ENCODE results near the gene LSM8.
"Not testable (repeated sequence)": the region's sequence is repeated elsewhere in the genome, so short reads cannot be mapped to it uniquely, and the experiment has no call there.

LSM8 gene

GRCh38 chr7:118183786-118184564, at the start of gene LSM8:
Gene LSM8 (plus strand): TSS chr7:118184164. CDS start chr7:118184224, 60 bp downstream.
- DNase-seq (ENCODE audit: low read depth in 2 of 2) = peak; percentile 88 to 93

DNA sequence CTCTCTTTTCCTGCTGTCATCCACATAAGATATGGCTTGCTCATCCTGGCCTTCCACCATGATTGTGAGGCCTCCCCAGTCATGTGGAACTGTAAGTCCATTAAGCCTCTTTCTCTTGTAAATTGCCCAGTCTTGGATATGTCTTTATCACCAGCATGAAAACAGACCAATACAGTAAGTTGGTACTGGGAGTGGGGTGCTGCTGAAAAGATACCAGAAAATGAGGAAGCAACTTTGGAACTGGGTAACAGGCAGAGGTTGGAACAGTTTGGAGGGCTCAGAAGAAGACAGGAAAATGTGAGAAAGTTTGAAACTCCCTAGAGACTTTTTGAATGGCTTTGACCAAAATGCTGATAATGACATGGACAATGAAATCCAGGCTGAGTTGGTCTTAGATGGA, 49.5 kb upstream of the LSM8 start:
- DNase-seq (ENCODE audit: low read depth in 2 of 2) = not testable (repeated sequence)

DNA sequence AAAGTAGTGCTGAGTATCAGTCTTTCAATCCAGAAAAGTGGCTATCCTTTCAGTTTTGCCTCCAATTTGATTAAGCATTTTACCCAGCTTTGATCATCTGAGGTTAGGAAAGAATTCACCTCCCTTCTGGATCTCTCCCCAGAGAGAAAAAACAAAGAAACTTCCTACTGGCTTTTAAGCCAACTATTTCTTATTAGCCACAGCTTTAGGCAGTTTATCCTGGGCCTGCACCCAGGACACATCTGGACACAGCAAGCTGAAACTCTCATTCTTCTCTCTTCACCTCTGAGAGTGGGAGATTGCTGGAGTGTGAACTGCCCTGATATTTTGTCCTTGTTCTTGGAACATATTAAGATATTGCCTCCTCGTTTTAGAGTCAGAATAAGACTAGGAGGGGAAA, 43.5 kb upstream of the LSM8 start:
- no peak for DNase-seq (ENCODE audit: low read depth in 2 of 2)

DNA sequence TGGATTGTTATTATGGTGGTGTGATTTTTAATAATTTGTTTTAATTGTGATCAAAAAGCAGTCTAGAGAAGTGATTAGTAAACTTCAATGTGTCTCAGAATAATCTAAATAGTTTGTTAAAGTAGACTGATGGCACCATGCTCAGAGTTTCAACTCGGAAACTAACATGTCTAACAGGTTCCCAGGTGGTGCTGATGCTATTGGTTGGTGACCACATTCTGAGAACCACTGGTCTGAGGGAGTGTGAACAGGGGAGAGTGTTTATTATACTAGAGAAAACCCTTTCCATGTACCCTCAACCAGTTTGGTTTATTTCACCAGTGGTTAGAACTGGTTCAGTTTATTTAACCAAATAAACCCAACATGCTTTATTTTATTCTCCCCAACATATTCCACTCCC, 42.0 kb upstream of the LSM8 start:
- no peak for DNase-seq (ENCODE audit: low read depth in 2 of 2)

GRCh38 chr7:118148930-118149329, 35.0 kb upstream of the LSM8 start:
- DNase-seq (ENCODE audit: low read depth in 2 of 2) = no peak

GRCh38 chr7:118149394-118149793, 34.6 kb upstream of the LSM8 start:
- no peak for DNase-seq (ENCODE audit: low read depth in 2 of 2)

- no peak for DNase-seq (ENCODE audit: low read depth in 2 of 2)
Measured at GRCh38 chr7:118151671-118152070, 32.3 kb upstream of the LSM8 start.

GRCh38 chr7:118152149-118152548, 31.8 kb upstream of the LSM8 start:
- DNase-seq (ENCODE audit: low read depth in 2 of 2) = no peak

DNA sequence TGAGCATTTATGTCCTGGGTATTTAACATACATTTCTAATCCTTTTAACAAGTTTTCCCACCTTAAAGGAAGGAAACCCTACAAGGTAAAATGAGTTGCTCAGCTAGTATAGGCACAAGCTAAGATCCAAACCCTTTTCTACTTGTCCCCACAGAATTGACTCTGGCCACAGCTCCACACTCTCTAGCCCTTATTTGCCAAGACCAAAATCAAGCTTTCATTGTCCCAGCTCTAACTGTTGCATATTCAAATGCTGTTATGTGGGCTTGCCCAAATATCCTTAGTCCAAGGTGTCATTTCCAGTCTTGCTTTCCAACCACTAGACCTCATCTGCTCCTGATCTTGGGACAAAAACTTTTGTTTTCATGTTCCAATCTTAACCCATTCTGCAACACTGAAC, 31.3 kb upstream of the LSM8 start:
- no peak for DNase-seq (ENCODE audit: low read depth in 2 of 2)

- no peak for DNase-seq (ENCODE audit: low read depth in 2 of 2)
Measured at GRCh38 chr7:118153551-118154177, 30.3 kb upstream of the LSM8 start.

DNA sequence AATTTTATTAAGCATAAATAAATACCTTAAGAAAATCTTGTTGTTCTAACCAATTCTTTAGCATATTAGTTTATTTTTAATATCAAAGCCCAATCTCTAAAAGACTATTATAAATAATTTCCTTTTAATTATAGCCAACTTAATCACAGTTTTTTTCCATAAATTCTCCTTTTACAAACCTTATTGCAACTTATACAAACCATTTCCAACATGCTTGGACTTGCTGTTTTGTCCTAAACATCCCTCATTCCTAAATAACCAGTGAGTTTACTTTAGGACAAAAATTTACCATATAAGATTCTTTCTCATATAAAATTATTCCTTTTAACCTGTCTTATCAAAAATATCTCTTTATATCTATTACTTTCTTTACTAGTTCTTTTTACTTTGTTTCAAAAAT, 25.2 kb upstream of the LSM8 start:
- no peak for DNase-seq (ENCODE audit: low read depth in 2 of 2)

DNA sequence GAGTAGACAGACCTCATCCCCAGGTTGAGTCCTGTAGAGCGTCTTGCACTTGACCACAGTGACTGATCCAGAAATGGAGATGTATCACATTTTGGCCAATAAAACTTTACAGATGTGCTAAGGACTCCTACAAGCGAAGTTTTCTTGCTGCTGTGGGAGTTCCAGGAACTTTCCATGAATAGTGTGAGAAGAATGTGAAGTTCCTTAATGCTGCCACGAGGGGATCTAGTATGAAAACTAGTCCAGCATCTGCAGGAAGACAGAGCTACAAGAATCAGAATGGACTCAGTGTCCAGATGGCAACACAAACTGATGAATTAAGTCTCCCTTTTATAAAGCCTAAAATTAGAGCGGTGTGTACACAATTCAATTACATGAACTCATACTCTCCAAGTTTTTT, 14.8 kb upstream of the LSM8 start:
- DNase-seq (ENCODE audit: low read depth in 2 of 2) = no peak

DNA sequence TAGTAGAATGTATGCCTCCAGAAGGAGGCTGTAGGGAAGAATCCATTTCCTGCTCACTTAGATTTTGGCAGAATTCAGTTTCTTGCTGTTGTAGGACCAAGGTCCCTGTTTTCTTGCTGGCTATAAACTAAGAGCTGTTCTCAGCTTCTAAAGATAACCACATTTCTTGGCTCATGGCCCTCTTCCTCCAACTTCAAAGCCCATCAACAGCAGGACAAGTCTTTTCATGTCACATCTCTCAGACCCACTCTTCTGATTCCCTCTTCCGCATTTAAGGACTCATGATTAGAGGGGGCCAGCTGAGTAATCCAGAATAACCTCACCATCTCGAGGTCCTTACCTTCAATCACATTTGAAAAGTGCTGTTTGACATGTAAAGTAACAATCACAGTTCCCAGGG, 8.2 kb upstream of the LSM8 start:
- no peak for DNase-seq (ENCODE audit: low read depth in 2 of 2)

DNA sequence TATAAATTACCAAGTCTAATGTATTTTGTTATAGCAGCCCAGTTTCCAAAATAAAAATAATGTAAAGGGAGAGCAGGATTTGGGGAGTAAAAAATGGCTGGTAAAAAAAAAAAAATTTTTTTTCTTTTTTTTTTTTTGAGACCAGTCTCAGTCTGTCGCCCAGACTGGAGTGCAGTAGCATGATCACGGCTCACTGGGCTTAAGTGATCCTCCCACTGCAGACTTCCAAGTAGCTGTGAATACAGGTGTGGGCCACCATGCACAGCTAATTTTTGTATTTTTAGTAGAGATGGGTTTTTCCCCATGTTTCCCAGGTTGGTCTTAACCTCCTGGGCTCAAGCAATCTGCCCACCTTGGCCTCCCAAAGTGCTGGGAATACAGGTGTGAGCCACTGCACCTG, 4.8 kb upstream of the LSM8 start:
- DNase-seq (ENCODE audit: low read depth in 2 of 2) = no peak

DNA sequence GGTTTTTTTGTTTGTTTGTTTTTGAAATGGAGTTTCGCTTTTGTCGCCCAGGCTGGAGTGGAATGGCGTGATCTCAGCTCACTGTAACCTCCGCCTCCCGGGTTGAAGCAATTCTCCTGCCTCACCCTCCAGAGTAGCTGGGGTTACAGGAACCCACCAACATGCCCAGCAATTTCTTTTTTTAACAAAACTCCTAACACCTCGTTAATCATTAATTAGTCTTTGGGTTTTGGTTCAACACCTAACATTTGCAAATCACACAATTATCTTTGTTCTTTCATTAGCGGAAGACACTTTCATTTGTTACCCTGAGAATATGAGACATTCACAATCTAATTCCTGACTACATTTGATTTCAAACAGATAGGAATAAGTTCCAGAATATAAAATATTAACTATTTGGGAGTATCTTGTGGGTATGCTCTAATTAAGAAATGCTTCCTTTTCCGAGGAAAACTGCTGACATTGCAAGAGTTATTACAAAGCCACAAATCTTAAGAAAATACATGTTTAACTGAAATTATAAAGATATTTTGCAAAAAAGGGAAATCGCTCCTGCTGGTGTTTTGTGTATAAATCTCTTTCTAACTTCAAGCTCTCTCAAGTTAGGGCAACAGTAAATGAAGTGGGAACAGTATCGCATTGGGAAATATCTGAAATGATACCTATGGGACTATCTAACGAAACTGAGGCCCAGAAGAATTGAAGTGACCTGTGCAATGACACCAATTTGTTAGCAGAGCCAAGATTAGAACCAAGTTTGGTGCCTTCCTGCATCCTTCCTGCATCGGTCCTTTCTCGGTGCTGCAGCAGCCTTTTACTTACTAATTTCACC, 1.2 kb upstream of the LSM8 start:
- no peak for DNase-seq (ENCODE audit: low read depth in 2 of 2)

GRCh38 chr7:118183428-118183785, 557 bp upstream of the LSM8 start:
- DNase-seq (ENCODE audit: low read depth in 2 of 2) = no peak

GRCh38 chr7:118184565-118184940, 589 bp downstream of the LSM8 start:
- no peak for DNase-seq (ENCODE audit: low read depth in 2 of 2)

DNA sequence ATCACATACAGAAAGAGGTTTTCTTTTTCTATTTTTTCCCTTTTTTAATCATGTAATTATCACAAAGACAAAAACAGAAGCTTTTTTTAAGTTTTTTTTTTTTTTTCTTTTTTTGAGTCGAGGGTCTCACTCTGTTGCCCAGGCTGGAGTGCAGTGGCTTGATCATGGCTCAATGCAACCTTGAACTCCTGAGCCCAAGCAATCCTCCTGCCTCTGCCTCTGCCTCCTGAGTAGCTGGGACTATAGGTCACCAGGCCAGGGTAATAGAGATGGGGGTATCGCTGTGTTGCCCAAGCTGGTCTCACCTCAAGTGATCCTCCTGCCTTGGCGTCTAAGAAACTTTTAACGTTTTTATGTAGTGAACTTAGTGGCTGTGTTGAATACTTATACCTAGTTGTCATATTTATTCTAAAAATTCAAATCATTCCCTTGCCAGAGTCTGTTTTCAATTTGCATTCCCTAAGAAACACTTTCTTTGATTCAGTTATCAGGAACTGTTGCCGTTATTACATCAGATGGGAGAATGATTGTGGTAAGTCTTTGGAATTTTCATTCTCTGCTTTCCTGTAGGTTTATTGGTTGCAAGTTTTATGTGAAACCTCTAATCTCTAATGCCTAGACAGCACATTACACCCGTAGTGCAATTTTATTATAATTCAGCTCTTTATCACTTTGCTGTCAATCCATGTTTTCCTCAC, 1.3 kb downstream of the LSM8 start:
- DNase-seq (ENCODE audit: low read depth in 2 of 2) = no peak

DNA sequence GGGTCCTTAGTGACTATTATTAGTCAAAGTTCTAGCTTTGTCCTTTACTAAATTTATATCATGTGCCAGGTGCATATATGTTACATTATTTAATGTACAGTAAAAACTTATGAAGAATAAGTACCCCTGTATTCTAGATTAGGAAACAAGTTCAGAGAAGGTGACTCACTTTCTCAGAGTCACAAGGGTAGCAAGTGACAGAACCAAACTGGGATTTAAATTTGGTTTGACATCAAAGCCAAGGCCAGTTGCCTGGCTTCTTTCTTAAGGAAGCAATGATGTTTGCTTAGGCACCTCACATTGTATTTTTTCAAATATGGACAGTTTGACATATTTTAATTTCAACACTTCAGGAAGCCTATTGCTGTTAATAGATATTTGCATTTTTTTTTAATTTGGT, 2.5 kb downstream of the LSM8 start:
- no peak for DNase-seq (ENCODE audit: low read depth in 2 of 2)

GRCh38 chr7:118194571-118194970, 10.6 kb downstream of the LSM8 start:
- DNase-seq (ENCODE audit: low read depth in 2 of 2) = no peak

DNA sequence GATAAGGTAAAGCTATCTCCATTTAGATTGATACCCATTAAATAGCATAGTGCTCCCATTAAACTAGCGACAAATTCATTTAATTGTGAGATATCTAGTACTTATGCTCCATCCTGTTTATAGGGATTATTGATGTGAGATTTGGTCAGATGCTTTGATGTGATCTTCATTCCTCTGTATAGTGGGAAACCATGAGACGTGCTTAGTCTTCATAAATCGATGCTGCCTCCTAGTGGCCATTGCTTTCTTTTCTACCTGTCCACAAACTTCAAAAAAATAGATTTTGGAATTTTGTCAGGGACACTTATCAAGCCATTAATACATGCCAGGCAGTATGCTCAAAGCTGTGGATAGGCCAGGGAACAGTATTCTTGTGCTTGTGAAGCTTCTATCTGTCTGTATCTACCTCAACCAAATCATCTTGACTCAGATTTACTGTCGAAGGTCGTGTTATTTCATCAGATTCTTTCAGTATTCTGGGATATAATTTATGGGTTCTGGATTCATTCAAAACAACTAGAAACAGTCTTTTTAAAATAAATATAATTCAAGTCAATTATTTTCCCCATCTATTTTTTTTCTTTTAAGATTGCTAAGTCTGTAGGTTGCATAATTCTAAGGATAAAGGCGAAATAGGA, 12.0 kb downstream of the LSM8 start:
- DNase-seq (ENCODE audit: low read depth in 2 of 2) = no peak

- DNase-seq (ENCODE audit: low read depth in 2 of 2) = no peak
Measured at GRCh38 chr7:118202061-118202460, 18.1 kb downstream of the LSM8 start.
